HG02610 (cell line): ENCODE measurements around the gene TMEM80.
"Not testable (repeated sequence)": the region's sequence is repeated elsewhere in the genome, so short reads cannot be mapped to it uniquely, and the experiment has no call there.

ENCODE experiments used
- ATAC-seq: cut with Tn5 transposase; IDR thresholded peaks from one replicate; pipeline ENCODE4 v1.9.1; 2021; ENCODE audit warnings: mild to moderate bottlenecking, moderate library complexity; ENCODE audit not compliant: unreplicated experiment

TMEM80 gene

GRCh38 chr11:679271-680207, 16.1 kb upstream of the TMEM80 start:
- ATAC-seq = no peak

- ATAC-seq = no peak
Observed at GRCh38 chr11:680476-680875, 15.1 kb upstream of the TMEM80 start.

GRCh38 chr11:680970-681369, 14.6 kb upstream of the TMEM80 start:
- no peak for ATAC-seq

GRCh38 chr11:686451-687243, 9.0 kb upstream of the TMEM80 start:
- ATAC-seq = no peak

- ATAC-seq = no peak
Observed at GRCh38 chr11:687751-688150, 7.9 kb upstream of the TMEM80 start.

- no peak for ATAC-seq
Observed at GRCh38 chr11:688681-689080, 6.9 kb upstream of the TMEM80 start.

GRCh38 chr11:689625-690024, 6.0 kb upstream of the TMEM80 start:
- no peak for ATAC-seq

- ATAC-seq = not testable (repeated sequence)
Observed at GRCh38 chr11:690244-690643, 5.4 kb upstream of the TMEM80 start.

GRCh38 chr11:690738-691633, 4.6 kb upstream of the TMEM80 start:
- ATAC-seq = no peak

- ATAC-seq = no peak
Observed at GRCh38 chr11:691710-692590, 3.7 kb upstream of the TMEM80 start.

GRCh38 chr11:692824-693414, 2.7 kb upstream of the TMEM80 start:
- no peak for ATAC-seq

- ATAC-seq = no peak
Observed at GRCh38 chr11:693415-693831, 2.2 kb upstream of the TMEM80 start.

GRCh38 chr11:693887-694562, 1.6 kb upstream of the TMEM80 start:
- ATAC-seq = no peak

GRCh38 chr11:694563-695287, 891 bp upstream of the TMEM80 start, which contains the start of gene DEAF1:
TSS of gene DEAF1 (minus strand) at chr11:695222. CDS start at chr11:695047, 175 bp downstream.
- peak; percentile 82 for ATAC-seq

- no peak for ATAC-seq
Observed at GRCh38 chr11:695288-695537, 403 bp upstream of the TMEM80 start.

- ATAC-seq = no peak
Observed at GRCh38 chr11:696955-697491, 1.4 kb downstream of the TMEM80 start.

- no peak for ATAC-seq
Observed at GRCh38 chr11:697811-698311, 2.2 kb downstream of the TMEM80 start.

GRCh38 chr11:698493-699115, 3.0 kb downstream of the TMEM80 start:
- ATAC-seq = no peak
